ENCODE measurements around the gene ZNF410. TPM values are rescaled to one million over a fixed set of nuclear protein-coding genes. Genes with fewer than 3 reads are reported as not detected.

Gene ZNF410
- total and polyA plus RNA-seq, 2 of the 8 experiments (the other 6 are each of a cell fraction or from before 2014, with no cell fraction given): 11.2 to 18.9 TPM

DNA sequence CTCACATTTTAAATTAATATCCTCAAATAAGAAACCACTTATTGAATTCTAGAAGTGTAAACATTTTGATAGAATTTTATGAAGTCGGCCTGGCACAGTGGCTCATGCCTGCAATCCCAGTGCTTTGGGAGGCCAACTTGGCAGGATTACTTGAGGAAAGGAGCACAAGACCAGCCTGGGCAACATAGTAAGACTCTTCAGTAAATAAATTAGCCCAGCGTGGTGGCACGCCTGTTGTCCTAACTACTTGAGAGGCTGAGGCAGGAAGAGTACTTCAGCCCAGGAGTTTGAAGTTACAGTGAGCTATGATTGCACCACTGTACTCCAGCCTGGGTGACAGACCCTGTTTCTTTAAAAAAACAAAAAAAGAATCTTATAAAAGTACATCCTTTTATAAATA, 8.9 kb upstream of the ZNF410 start:
- TF ChIP-seq KDM5A (IDR thresholded peaks at IDR 0.05; ENCODE audit: low read length) (no peak), POU5F1 (IDR thresholded peaks at IDR 0.05; ENCODE audit: low read depth, low read length) (no peak), BACH1 (IDR thresholded peaks at IDR 0.05; ENCODE audit: low read length) (no peak), BRCA1 (IDR thresholded peaks at IDR 0.05; ENCODE audit: low read depth, low read length) (no peak), MAFK (IDR thresholded peaks at IDR 0.05; ENCODE audit: low read depth, low read length) (no peak), SAP30 (IDR thresholded peaks at IDR 0.05; ENCODE audit: insufficient read depth, insufficient replicate concordance, low read length) (no peak), HDAC2 (IDR thresholded peaks at IDR 0.05; ENCODE audit: borderline replicate concordance in 1 of 2, low read depth in 2 of 2, low read length in 2 of 2) (no peak)

More for the DNA sequence above, 8.9 kb upstream of the ZNF410 start:
- CTCF ChIA-PET (ENCODE audit: partially characterized antibody): no interaction called here
- POLR2A ChIA-PET (ENCODE audit: partially characterized antibody): interaction anchor here (0.5 to 1.0 kb wide), 3 partner anchors 9 to 105 kb away, joined by 3 to 4 read pairs (median 3); partner anchors contain the start of gene ZNF410
- H3K18ac ChIP-seq (ENCODE audit: extremely low read depth, low read length): no peak overlapping the region
- H3K4me2 ChIP-seq (ENCODE audit: insufficient read depth in 1 of 2, low read depth in 2 of 2, low read length in 2 of 2): no peak overlapping the region
- H3K23ac ChIP-seq (ENCODE audit: insufficient read length): no peak overlapping the region
- H3K56ac ChIP-seq (replicated peaks; ENCODE audit: insufficient read length, low read depth, low read length): no peak overlapping the region
- H4K91ac ChIP-seq (replicated peaks; ENCODE audit: insufficient read length, low read length): no peak overlapping the region
- no peak overlapping the region for H2BK20ac ChIP-seq (ENCODE audit: low read length)
- no peaks in the 10 kb centered on the region for H3K27me3 ChIP-seq (replicated peaks in 1 of 4; ENCODE audit: control insufficient read depth in 3 of 4, extremely low read depth in 1 of 4, insufficient read depth in 3 of 4, low read length in 3 of 4)
- peaks cover 0 to 4% (median 0%) of the 10 kb centered on the region in 4 experiments; a peak in 1 of 8 replicates for H3K36me3 ChIP-seq (ENCODE audit: control insufficient read depth in 2 of 4, insufficient read depth in 4 of 4, low read length in 3 of 4)
- H3K79me1 ChIP-seq (ENCODE audit: low read depth, low read length): no peaks in the 10 kb centered on the region
- no peaks in the 10 kb centered on the region for H3K79me2 ChIP-seq (ENCODE audit: control insufficient read depth in 1 of 2, insufficient read depth in 2 of 2, low read length in 2 of 2)
- no peak overlapping the region for H3K27ac ChIP-seq (ENCODE audit: low read depth, low read length)
- H4K8ac ChIP-seq (ENCODE audit: extremely low read depth, insufficient read depth, low read length): no peak overlapping the region
- H3K23me2 ChIP-seq (ENCODE audit: low read depth, low read length): no peaks in the 10 kb centered on the region
- H3K4me1 ChIP-seq (replicated peaks in 1 of 4; ENCODE audit: control insufficient read depth in 3 of 4, insufficient read depth in 4 of 4, low read length in 3 of 4): no peaks in the 10 kb centered on the region
- H3K9me3 ChIP-seq (ENCODE audit: insufficient read depth in 2 of 2, low read depth in 1 of 2, low read length in 1 of 2): no peaks in the 10 kb centered on the region
- no peak overlapping the region for H2AFZ ChIP-seq (ENCODE audit: low read length)
- H3K4ac ChIP-seq (replicated peaks; ENCODE audit: insufficient read length, low read depth, low read length): no peak overlapping the region
- DNase-seq (ENCODE audit: low read depth in 1 of 2, low spot score in 2 of 2) (no peak), FAIRE-seq (no peak)
- H3K9ac ChIP-seq (replicated peaks in 1 of 4; ENCODE audit: extremely low read depth in 1 of 4, low read depth in 3 of 4, low read length in 3 of 4): no peak overlapping the region
- H3K14ac ChIP-seq (ENCODE audit: insufficient read length): no peak overlapping the region
- H2BK120ac ChIP-seq (replicated peaks; ENCODE audit: low read depth, low read length): no peak overlapping the region
- WGBS, 2 experiments (ENCODE audit: extremely low coverage in 1 of 2, insufficient coverage in 1 of 2, insufficient read length in 1 of 2, insufficient replicate concordance in 2 of 2, low coverage in 1 of 2, low lambda C conversion rate in 2 of 2, missing lambda C conversion rate in 1 of 2): 98% methylated on average over 3 of the region's 3 CpGs; no CpG with 5 or more reads in 1 of the 2 experiments
- no peak overlapping the region for H2BK15ac ChIP-seq (ENCODE audit: low read length)
- no peaks in the 10 kb centered on the region for H4K20me1 ChIP-seq (replicated peaks in 1 of 2; ENCODE audit: control insufficient read depth in 1 of 2, insufficient read depth in 2 of 2, low read length in 2 of 2)
- H2BK5ac ChIP-seq (ENCODE audit: low read depth, low read length): no peak overlapping the region
- H3K4me3 ChIP-seq (ENCODE audit: extremely low read depth in 1 of 4, insufficient read depth in 2 of 4, low read depth in 3 of 4, low read length in 4 of 4): no peak overlapping the region
- H2BK12ac ChIP-seq (ENCODE audit: low read depth, low read length): no peak overlapping the region
- no peak overlapping the region for H2AK5ac ChIP-seq (ENCODE audit: low read depth, low read length)
- H4K5ac ChIP-seq (ENCODE audit: insufficient read length, low read depth, low read length): no peak overlapping the region

All from H1 (cell line).